Skeletal muscle tissue (tissue), 4 donors: ENCODE data around the gene ENC1. TPM values are rescaled to one million over a fixed set of nuclear protein-coding genes. Genes with fewer than 3 reads are reported as not detected.
"Not testable (repeated sequence)": the region's sequence is repeated elsewhere in the genome, so short reads cannot be mapped to it uniquely, and the experiment has no call there.

Experiments used
- H3K27ac ChIP-seq: one replicate; pipeline ENCODE4 v1.7.0; 2013; ENCODE audit warnings: mild to moderate bottlenecking, low read depth, low read length, inconsistent platforms
- H3K27me3 ChIP-seq, 3 donors: one replicate each; pipeline ENCODE4 v1.7.0; 2013; ENCODE audit warnings: low read length in 3 of 3; ENCODE audit not compliant: control insufficient read depth in 3 of 3, insufficient read depth in 3 of 3
- H3K36me3 ChIP-seq, 3 donors: one replicate each; pipeline ENCODE4 v1.7.0; 2013; ENCODE audit warnings: low read length in 3 of 3; ENCODE audit not compliant: control insufficient read depth in 3 of 3, insufficient read depth in 3 of 3
- H3K4me1 ChIP-seq, 3 donors: one replicate each; pipeline ENCODE4 v1.7.0; 2013; ENCODE audit warnings: low read length in 3 of 3, mild to moderate bottlenecking in 3 of 3; ENCODE audit not compliant: control insufficient read depth in 3 of 3, insufficient read depth in 3 of 3
- H3K4me3 ChIP-seq, 3 donors: one replicate each; pipeline ENCODE4 v1.7.0; 2013; ENCODE audit warnings: low read length in 3 of 3
- H3K9ac ChIP-seq, 3 donors: one replicate each; pipeline ENCODE4 v1.7.0; 2013; ENCODE audit warnings: low read length in 3 of 3, mild to moderate bottlenecking in 3 of 3, moderate library complexity in 2 of 3, low read depth in 1 of 3
- H3K9me3 ChIP-seq, 3 donors: one replicate each; pipeline ENCODE4 v1.7.0; 2013; ENCODE audit warnings: low read length in 3 of 3; ENCODE audit not compliant: control insufficient read depth in 3 of 3
- total RNA-seq: library from RNA; depleted of rRNA; stranded (reverse); fragments of >200 nt; gene quantifications from one replicate; pipeline ENCODE4 v1.2.3, GENCODE V29; 2014
- donor health status: Osteomylitis.

Gene ENC1
- 35.5 TPM for total RNA-seq

- peak within 1 kb of the TSS; percentile 79 to 84 (median 79) for H3K9ac ChIP-seq
- peak within 1 kb of the TSS; percentile 71 for H3K27ac ChIP-seq
- H3K4me1 ChIP-seq, result peaks cover 25 to 42% (median 30%) of the 10 kb centered on the region in 3 donors
- peaks cover 3 to 7% (median 5%) of the 10 kb centered on the region in 3 donors for H3K36me3 ChIP-seq
- H3K4me3 ChIP-seq, result peak within 1 kb of the TSS; percentile 86 to 93 (median 90)
- H3K9me3 ChIP-seq, result no peaks in the 10 kb centered on the region
- H3K27me3 ChIP-seq, result no peaks in the 10 kb centered on the region
Measured at GRCh38 chr5:74640450-74640953, at the start of gene ENC1. ENC1 (minus strand) TSS chr5:74640728; CDS start chr5:74636485, 4,243 bp downstream.

DNA sequence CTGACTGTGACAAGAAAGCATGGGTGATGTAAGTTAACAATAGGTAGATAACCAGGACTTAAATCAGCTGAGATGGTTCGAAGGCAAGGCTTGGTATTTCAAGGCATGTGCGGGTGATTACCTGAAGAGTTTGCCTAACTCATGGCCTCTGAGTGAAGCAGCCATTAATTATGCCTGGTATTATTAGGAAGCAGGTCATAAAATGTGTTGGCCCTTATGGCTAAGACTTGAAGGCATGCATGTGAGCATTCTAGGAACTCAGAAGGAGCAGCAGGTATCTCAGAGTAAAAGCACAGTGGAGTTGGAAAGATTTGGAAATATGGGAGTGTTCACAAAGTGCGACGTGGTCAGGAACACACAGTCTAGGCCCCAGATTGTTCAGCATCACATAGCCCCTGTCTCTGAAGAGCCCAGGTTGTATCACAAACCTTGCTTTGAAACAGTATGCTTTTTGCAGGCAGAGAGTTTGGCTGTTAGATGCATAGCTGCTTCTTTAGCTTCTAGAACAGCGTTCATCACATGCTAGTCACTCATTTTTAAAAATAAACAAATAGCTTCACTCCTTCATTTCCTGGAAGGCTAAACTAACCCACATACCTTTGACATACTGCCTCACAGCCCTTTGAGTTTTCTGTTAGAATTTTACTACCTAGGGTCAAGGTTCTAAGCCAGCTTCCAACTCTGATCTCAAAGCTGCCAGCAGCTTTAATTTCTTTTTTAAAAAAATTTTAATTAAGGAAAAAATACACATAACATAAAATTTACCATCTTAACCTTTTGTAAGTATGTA is 46.6 kb upstream of the ENC1 start:
- H3K36me3 ChIP-seq, result peaks cover 2 to 12% (median 3%) of the 10 kb centered on the region in 3 donors
- H3K27me3 ChIP-seq, result no peaks in the 10 kb centered on the region
- H3K27ac ChIP-seq, result no peak overlapping the region
- H3K4me3 ChIP-seq, result no peak overlapping the region
- peaks cover 14 to 21% (median 14%) of the 10 kb centered on the region in 3 donors for H3K4me1 ChIP-seq
- no peaks in the 10 kb centered on the region for H3K9me3 ChIP-seq
- no peak overlapping the region for H3K9ac ChIP-seq

DNA sequence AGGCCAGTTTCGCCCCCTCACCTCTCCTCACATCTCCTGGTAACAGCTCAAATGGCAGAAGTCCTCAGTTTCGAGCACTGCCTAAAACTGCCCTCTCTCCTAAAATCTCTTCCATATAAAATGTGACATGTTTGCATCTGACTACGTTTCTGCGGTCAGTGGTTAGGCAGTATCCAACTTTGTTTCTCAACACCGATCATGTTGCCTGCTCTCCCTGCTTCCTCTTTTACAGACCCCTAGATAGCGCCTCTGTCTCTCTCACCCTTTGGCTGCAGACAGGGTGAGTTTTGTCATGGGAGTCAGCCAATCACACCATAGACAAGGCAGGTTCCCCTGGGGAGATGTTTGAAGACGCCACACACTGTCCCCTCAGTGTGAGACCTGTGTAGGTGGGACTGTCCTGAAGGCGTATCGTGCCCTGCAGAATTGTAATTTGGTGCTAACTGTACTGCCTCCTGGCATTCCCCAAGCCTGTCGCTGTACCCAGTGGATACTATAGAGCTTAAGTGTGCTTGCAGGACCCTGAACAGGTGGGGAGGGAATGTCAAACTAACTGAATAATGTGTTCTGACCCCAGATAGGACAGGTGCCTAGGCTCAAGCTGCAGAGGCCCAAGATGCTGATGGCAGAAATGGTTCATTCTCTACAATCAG is 45.6 kb upstream of the ENC1 start:
- Histone ChIP-seq H3K36me3 (peaks cover 2 to 6% (median 3%) of the 10 kb centered on the region in 3 donors), H3K9me3 (no peaks in the 10 kb centered on the region), H3K4me3 (peak overlapping the region; percentile 73 to 85 (median 78)), H3K9ac (peak overlapping the region; percentile 71 to 93 (median 87)), H3K27me3 (no peaks in the 10 kb centered on the region), H3K4me1 (peaks cover 14 to 21% (median 14%) of the 10 kb centered on the region in 3 donors), H3K27ac (peak overlapping the region; percentile 81)

- Histone ChIP-seq H3K9ac (peak within 1 kb of the TSS; percentile 71 to 93 (median 87)), H3K27me3 (no peaks in the 10 kb centered on the region), H3K4me1 (peaks cover 14 to 21% (median 14%) of the 10 kb centered on the region in 3 donors), H3K4me3 (peak within 1 kb of the TSS; percentile 73 to 85 (median 78)), H3K36me3 (peaks cover 0 to 2% (median 0%) of the 10 kb centered on the region in 3 donors), H3K27ac (peak within 1 kb of the TSS; percentile 81), H3K9me3 (no peaks in the 10 kb centered on the region)
Measured at GRCh38 chr5:74684900-74685851, 44.6 kb upstream of the ENC1 start, which contains the start of gene HEXB. HEXB (plus strand) TSS chr5:74685233; CDS start chr5:74685261, 28 bp downstream.

- Histone ChIP-seq H3K9ac (no peak overlapping the region), H3K4me3 (no peak overlapping the region), H3K4me1 (no peaks in the 10 kb centered on the region), H3K27me3 (no peaks in the 10 kb centered on the region), H3K27ac (no peak overlapping the region), H3K36me3 (no peaks in the 10 kb centered on the region), H3K9me3 (no peaks in the 10 kb centered on the region)
Measured at GRCh38 chr5:74679966-74680365, 39.4 kb upstream of the ENC1 start.

- not testable (repeated sequence) for H3K4me1 ChIP-seq, H3K36me3 ChIP-seq, H3K9ac ChIP-seq, H3K4me3 ChIP-seq, H3K27me3 ChIP-seq, H3K27ac ChIP-seq, H3K9me3 ChIP-seq
Measured at GRCh38 chr5:74679300-74679699, 38.8 kb upstream of the ENC1 start.

GRCh38 chr5:74678123-74678522 is 37.6 kb upstream of the ENC1 start:
- H3K4me1 ChIP-seq, H3K27me3 ChIP-seq, H3K9ac ChIP-seq, H3K9me3 ChIP-seq, H3K4me3 ChIP-seq, H3K36me3 ChIP-seq, H3K27ac ChIP-seq: not testable (repeated sequence)

GRCh38 chr5:74676466-74676865 is 35.9 kb upstream of the ENC1 start:
- peaks cover 4 to 18% (median 9%) of the 10 kb centered on the region in 3 donors for H3K4me1 ChIP-seq
- H3K4me3 ChIP-seq, H3K9me3 ChIP-seq, H3K9ac ChIP-seq, H3K27ac ChIP-seq, H3K36me3 ChIP-seq, H3K27me3 ChIP-seq: not testable (repeated sequence)

DNA sequence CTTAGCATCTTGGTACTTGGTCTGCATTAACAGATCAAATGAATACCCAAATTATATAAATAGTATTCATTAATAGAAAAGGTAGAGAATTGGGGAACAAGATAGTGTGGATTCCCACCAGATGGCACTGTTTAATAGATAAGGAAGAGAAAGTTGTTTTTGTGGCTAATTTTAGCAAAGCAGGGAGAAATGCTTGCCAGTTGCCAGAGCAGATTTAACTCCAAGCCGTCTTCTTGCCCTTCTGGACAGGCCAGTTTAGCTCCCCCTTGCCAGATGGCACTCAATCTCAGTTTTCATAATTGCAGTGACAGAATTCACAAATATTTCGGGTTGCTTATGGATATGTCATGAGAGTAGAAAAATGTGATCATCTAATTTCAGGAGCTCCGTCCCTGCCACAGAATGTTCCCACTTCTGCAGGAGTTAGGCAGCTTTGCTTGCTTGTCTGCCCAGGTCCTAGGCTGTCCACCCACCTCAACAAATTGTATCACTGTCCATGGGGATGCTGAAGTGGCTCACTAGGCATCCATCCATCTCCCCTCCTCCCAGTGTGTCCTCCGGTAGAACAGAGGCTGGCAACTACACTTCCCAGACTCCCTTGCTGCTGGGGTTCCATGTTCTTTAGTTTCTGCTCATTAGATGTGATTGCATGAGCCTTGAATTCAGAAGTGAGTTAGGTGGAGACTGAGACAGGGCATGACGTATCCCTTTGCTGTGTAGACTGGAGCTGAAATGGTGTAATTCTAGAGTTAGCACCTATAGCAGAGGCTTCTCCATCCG is 32.7 kb upstream of the ENC1 start:
- peaks cover 4 to 18% (median 9%) of the 10 kb centered on the region in 3 donors for H3K4me1 ChIP-seq
- peak overlapping the region; percentile 54 to 76 (median 67) for H3K4me3 ChIP-seq
- H3K27me3 ChIP-seq, result no peaks in the 10 kb centered on the region
- H3K27ac ChIP-seq, result no peak overlapping the region
- peak overlapping the region in 2 of 3 donors; percentile 23 to 64 for H3K9ac ChIP-seq
- no peaks in the 10 kb centered on the region for H3K36me3 ChIP-seq
- H3K9me3 ChIP-seq, result no peaks in the 10 kb centered on the region
